Lower leg skin (tissue), 3 donors: ENCODE results near the gene ZNF280A.

Experiments used
- CTCF ChIP-seq, 3 donors: fragments of 450-650 bp; IDR thresholded peaks; one replicate each; pipeline ENCODE4 v1.5.1; 2016; ENCODE audit warnings: antibody characterized with exemption in 3 of 3, mild to moderate bottlenecking in 3 of 3, moderate library complexity in 2 of 3
- POLR2A ChIP-seq, 2 donors: fragments of 450-650 bp; IDR thresholded peaks; one replicate each; pipeline ENCODE4 v1.6.1; 2016 to 2017; ENCODE audit warnings: antibody characterized with exemption in 2 of 2, mild to moderate bottlenecking in 1 of 2, moderate library complexity in 1 of 2

GRCh38 chr22:22519591-22519990 lies 479 bp downstream of the ZNF280A start:
- TF ChIP-seq CTCF (IDR thresholded peaks at IDR 0.05) (no peak), POLR2A (IDR thresholded peaks at IDR 0.05) (no peak)
